Astrocyte of the spinal cord (primary cell): Measurements from ENCODE around the gene EVPL.

ENCODE experiments used
- DNase-seq: peaks from one replicate; pipeline ENCODE4 v3.0.0; 2011; ENCODE audit warnings: low read depth, low spot score
- H3K4me3 ChIP-seq: 2 replicates; pipeline ENCODE4 v1.5.1; 2011; ENCODE audit warnings: low read depth, mild to moderate bottlenecking, low read length, moderate library complexity
- CTCF ChIP-seq: IDR thresholded peaks from 2 replicates; pipeline ENCODE4 v1.5.1; 2012; ENCODE audit warnings: low read depth, mild to moderate bottlenecking, low read length, inconsistent platforms
- in situ Hi-C: cut with HindIII; loops from 2 replicates; pipeline ENCODE4 v1.10.0; 2017; ENCODE audit warnings: low sequenced_read_pairs

The EVPL gene

GRCh38 chr17:76053246-76054111 lies 26.4 kb upstream of the EVPL start:
- H3K4me3 ChIP-seq, result no peak overlapping the region
- peak; percentile 78 for DNase-seq
- in situ Hi-C loops, result no loop called here

GRCh38 chr17:76051561-76051960 lies 24.5 kb upstream of the EVPL start:
- no peak for DNase-seq
- no peak for TF ChIP-seq CTCF
- in situ Hi-C loops, result no loop called here
- no peak overlapping the region for H3K4me3 ChIP-seq

More at GRCh38 chr17:76053246-76054111, 26.4 kb upstream of the EVPL start:
- TF ChIP-seq CTCF, result no peak

- H3K4me3 ChIP-seq, result no peak overlapping the region
- in situ Hi-C loops, result no loop called here
- peak; percentile 47 for DNase-seq
- no peak for TF ChIP-seq CTCF
Measured at GRCh38 chr17:76050538-76051467, 23.7 kb upstream of the EVPL start.

- H3K4me3 ChIP-seq, result no peak overlapping the region
- DNase-seq, result no peak
- in situ Hi-C loops, result no loop called here
- TF ChIP-seq CTCF, result no peak
Measured at GRCh38 chr17:76049836-76050537, 22.9 kb upstream of the EVPL start.

- in situ Hi-C loops, result no loop called here
- TF ChIP-seq CTCF, result no peak
- H3K4me3 ChIP-seq, result no peak overlapping the region
- DNase-seq, result no peak
Measured at GRCh38 chr17:76049239-76049638, 22.1 kb upstream of the EVPL start.

- in situ Hi-C loops, result no loop called here
- no peak overlapping the region for H3K4me3 ChIP-seq
- TF ChIP-seq CTCF, result no peak
- DNase-seq, result peak; percentile 58
Measured at GRCh38 chr17:76048711-76049110, 21.6 kb upstream of the EVPL start.
